Cardiac fibroblast (primary cell): ENCODE results near the gene EXOC6B.

Source experiments
- DNase-seq, 2 donors: peaks; one replicate each; pipeline versions ENCODE4 v3.0.0 to v3.0.0-alpha.2; 2010; ENCODE audit warnings: low read depth in 2 of 2
- H3K4me3 ChIP-seq, 2 donors: replicated peaks in 1 of 2; 1 replicate in 1 of 2; 2 replicates in 1 of 2; pipeline ENCODE4 v1.5.1; 2011; ENCODE audit warnings: low read depth in 2 of 2, low read length in 2 of 2, mild to moderate bottlenecking in 2 of 2, moderate library complexity in 1 of 2
- TF ChIP-seq, protein P1 (sequence below): IDR thresholded peaks from one replicate; pipeline ENCODE4 v1.5.1; 2011; ENCODE audit warnings: low read depth, mild to moderate bottlenecking, low read length, inconsistent platforms

The EXOC6B gene

DNA sequence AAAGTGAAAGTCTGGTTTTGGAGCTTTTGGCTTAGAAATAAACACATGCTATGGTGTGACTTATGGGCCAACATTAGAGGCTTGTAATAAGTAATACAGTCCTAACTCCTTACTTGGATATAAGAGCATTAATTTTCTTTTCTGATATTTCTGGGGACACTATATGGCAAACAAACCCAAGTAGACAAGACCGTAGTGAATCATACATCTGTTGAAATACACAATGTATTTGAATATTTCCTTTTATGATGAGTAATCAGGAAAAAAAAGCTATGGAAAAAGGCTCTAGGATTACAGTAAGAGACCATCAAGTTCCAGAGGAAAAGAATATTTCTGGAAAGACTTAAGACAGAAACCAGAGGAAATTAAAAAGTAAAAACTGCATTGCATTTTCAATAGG lies 532.2 kb downstream of the EXOC6B start:
- DNase-seq: peak; percentile 43 to 62
- H3K4me3 ChIP-seq: no peak overlapping the region
- TF ChIP-seq, protein P1, sequence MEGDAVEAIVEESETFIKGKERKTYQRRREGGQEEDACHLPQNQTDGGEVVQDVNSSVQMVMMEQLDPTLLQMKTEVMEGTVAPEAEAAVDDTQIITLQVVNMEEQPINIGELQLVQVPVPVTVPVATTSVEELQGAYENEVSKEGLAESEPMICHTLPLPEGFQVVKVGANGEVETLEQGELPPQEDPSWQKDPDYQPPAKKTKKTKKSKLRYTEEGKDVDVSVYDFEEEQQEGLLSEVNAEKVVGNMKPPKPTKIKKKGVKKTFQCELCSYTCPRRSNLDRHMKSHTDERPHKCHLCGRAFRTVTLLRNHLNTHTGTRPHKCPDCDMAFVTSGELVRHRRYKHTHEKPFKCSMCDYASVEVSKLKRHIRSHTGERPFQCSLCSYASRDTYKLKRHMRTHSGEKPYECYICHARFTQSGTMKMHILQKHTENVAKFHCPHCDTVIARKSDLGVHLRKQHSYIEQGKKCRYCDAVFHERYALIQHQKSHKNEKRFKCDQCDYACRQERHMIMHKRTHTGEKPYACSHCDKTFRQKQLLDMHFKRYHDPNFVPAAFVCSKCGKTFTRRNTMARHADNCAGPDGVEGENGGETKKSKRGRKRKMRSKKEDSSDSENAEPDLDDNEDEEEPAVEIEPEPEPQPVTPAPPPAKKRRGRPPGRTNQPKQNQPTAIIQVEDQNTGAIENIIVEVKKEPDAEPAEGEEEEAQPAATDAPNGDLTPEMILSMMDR: no peak

DNA sequence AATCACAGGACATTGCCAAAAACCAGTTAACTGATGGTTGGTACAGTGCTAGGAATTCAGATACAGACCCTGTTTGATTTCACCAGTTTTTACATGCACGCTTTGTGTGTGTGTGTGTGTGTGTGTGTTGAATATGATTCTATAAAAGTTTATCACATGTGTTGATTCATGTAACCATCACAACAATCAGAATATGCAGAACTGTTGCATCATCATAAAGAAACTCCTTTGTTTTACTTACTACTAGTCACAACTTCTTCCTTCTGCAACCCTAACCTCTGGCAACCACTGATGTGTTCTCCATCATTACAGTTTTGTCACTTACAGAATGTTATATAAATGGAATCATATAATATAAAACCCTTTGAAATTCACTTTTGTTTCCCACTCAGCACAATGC lies 533.4 kb downstream of the EXOC6B start:
- H3K4me3 ChIP-seq: no peak overlapping the region
- DNase-seq: peak; percentile 53 to 72
- TF ChIP-seq, protein P1: no peak

DNA sequence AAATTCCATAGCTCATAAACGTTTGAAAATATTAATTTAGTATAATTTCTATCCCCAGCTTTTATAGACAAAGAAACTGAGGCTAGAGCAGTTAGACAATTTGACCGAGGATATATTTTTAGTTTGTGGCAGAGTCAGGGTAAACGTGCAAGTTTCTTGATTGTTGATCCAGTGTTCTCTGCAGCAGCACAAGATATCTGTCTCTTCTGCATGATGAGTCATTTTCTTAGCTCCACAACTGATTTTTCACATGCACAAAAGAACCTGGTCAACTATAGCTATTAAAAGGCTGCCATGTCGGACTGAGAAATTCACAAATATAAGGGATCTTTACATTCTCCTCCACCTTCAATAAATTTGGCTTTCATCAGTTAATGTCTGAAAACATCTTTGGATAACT lies 534.8 kb downstream of the EXOC6B start:
- peak; percentile 29 to 42 for DNase-seq

DNA sequence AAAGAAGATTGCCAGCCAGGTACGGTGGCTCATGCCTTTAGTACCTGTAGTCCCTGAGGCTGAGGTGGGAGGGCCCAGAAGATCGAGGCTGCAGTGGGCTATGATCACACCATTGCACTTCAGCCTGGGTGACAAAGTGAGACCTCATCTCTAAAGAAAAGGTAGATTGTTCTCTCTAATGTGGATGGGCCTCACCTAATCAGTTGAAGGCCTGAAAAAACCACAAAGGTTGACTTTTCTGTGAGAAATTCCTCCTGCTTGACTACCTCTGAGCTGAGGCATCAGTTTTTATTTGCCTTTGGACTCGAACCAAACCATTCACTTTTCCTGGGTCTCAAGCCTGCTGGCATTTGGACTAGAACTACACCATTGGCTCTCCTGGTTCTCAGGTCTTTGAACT lies 536.1 kb downstream of the EXOC6B start:
- no peak overlapping the region for H3K4me3 ChIP-seq
- no peak for DNase-seq
- TF ChIP-seq, protein P1: no peak

More for the DNA sequence above, 534.8 kb downstream of the EXOC6B start:
- TF ChIP-seq, protein P1: no peak
- H3K4me3 ChIP-seq: no peak overlapping the region

DNA sequence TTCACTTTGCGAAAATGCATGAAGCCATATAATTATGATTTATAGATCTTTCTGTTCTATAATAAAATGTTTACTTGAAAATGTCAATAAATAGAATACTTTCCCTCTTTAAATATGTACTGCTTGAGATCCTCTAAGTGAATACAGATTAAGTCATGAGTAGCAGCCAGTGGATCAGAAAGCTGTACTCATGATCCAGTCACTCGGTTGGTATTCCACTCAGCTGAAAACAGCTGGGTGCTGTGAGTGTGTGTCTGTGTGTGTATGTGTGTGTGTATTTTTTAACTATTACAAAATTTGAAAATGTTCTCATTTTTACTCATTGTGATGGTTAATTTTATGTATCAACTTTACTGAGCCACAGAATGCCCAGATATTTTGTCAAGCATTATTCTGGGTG lies 536.5 kb downstream of the EXOC6B start:
- TF ChIP-seq, protein P1: no peak
- peak in 1 of 2 donors; percentile 74 for DNase-seq
- no peak overlapping the region for H3K4me3 ChIP-seq

DNA sequence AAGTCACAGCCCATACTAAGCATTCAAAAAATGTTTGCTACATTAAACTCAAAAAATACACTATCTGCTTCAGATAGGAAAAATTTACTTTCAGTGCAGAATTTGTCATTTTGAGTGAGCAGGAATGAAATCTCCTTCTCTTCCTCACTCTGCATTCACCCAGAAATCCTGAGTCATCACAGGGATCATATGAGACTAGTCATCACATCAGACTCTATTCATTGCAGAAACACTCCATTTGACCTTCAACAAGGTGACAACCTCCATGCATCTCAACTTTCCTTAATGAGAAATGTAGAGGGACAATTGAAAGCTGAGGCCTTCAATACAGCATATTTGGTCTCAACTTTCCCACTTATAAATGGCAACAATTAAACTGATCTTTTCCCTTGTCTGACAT lies 547.8 kb downstream of the EXOC6B start:
- TF ChIP-seq, protein P1: no peak
- peak; percentile 57 to 74 for DNase-seq
- H3K4me3 ChIP-seq: no peak overlapping the region

DNA sequence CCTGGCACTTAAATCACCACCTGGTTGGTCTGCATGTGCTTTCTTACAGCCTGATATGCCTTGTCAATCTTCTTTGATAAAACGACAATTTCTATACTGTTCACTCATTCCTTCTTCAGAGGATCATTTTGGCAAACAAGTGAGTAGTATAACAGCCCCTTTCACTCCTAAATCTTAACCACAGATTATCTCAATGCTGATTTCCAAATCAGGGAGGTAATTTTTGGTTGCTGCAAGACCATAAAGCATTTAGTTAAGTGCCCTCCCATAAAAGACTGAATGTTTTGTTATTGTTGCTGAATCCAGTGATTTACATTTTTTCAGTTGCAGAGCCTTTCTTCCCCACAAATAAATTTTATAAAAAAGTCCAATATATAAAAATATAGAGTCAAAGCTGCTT lies 549.0 kb downstream of the EXOC6B start:
- H3K4me3 ChIP-seq: no peak overlapping the region
- TF ChIP-seq, protein P1: no peak
- DNase-seq: no peak
